Suprapubic skin (tissue), 4 donors: ENCODE results near the gene ROBO1.

Source experiments
- EP300 ChIP-seq: sonication (generic); formaldehyde crosslinking; IDR thresholded peaks from one replicate; pipeline ENCODE4 v1.6.1; 2017; ENCODE audit warnings: antibody characterized with exemption
- POLR2A ChIP-seq, 2 donors: fragments of 450-650 bp; IDR thresholded peaks; one replicate each; pipeline ENCODE4 v1.6.1; 2017; ENCODE audit warnings: antibody characterized with exemption in 2 of 2, mild to moderate bottlenecking in 2 of 2, moderate library complexity in 2 of 2
- POLR2AphosphoS5 ChIP-seq, 3 donors: sonication (generic); formaldehyde crosslinking; IDR thresholded peaks; one replicate each; pipeline ENCODE4 v1.6.1; 2017; ENCODE audit warnings: antibody characterized with exemption in 3 of 3
- TF ChIP-seq, protein P1 (sequence below), 2 donors: fragments of 200-600 bp in 1 of 2; fragments of 450-650 bp in 1 of 2; sonication (generic) in 1 of 2; IDR thresholded peaks; one replicate each; pipeline ENCODE4 v1.5.1; 2016 to 2019; ENCODE audit warnings: antibody characterized with exemption in 2 of 2, mild to moderate bottlenecking in 1 of 2, moderate library complexity in 1 of 2

DNA sequence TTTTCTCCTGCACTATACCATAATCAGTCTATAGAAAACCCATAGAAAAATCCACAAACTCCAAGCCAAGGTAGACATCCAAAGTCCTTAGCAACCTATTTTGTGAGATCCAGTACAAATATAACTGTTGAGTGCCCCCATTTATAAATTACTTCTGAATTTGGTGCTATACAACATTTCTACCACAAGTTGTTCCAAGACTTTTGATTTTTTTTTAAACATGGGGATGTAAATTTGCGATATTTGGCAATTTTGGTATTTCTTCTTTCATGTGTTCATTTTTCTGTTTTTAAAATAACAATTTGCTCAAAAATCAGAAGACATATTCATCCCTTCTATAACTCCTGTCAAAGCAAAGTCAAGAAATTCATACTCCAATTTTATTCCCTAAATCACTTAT lies 763.8 kb downstream of the ROBO1 start:
- TF ChIP-seq EP300 (no peak), POLR2AphosphoS5 (IDR thresholded peaks at IDR 0.05) (no peak), POLR2A (IDR thresholded peaks at IDR 0.05) (no peak)
- TF ChIP-seq, protein P1, sequence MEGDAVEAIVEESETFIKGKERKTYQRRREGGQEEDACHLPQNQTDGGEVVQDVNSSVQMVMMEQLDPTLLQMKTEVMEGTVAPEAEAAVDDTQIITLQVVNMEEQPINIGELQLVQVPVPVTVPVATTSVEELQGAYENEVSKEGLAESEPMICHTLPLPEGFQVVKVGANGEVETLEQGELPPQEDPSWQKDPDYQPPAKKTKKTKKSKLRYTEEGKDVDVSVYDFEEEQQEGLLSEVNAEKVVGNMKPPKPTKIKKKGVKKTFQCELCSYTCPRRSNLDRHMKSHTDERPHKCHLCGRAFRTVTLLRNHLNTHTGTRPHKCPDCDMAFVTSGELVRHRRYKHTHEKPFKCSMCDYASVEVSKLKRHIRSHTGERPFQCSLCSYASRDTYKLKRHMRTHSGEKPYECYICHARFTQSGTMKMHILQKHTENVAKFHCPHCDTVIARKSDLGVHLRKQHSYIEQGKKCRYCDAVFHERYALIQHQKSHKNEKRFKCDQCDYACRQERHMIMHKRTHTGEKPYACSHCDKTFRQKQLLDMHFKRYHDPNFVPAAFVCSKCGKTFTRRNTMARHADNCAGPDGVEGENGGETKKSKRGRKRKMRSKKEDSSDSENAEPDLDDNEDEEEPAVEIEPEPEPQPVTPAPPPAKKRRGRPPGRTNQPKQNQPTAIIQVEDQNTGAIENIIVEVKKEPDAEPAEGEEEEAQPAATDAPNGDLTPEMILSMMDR (IDR thresholded peaks at IDR 0.05), result no peak
